ENCODE results near the gene PARP11.

GRCh38 chr12:3777206-3777809, 95.9 kb downstream of the PARP11 start:
- TF ChIP-seq EZH2 (IDR thresholded peaks at IDR 0.05; ENCODE audit: borderline replicate concordance, low read length), result no peak
- TF ChIP-seq, protein P1, sequence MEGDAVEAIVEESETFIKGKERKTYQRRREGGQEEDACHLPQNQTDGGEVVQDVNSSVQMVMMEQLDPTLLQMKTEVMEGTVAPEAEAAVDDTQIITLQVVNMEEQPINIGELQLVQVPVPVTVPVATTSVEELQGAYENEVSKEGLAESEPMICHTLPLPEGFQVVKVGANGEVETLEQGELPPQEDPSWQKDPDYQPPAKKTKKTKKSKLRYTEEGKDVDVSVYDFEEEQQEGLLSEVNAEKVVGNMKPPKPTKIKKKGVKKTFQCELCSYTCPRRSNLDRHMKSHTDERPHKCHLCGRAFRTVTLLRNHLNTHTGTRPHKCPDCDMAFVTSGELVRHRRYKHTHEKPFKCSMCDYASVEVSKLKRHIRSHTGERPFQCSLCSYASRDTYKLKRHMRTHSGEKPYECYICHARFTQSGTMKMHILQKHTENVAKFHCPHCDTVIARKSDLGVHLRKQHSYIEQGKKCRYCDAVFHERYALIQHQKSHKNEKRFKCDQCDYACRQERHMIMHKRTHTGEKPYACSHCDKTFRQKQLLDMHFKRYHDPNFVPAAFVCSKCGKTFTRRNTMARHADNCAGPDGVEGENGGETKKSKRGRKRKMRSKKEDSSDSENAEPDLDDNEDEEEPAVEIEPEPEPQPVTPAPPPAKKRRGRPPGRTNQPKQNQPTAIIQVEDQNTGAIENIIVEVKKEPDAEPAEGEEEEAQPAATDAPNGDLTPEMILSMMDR (IDR thresholded peaks at IDR 0.05; ENCODE audit: low read length), result peak; percentile 80
